ENCODE data around the gene RIMS1.

GRCh38 chr6:71906813-71907212, 20.5 kb downstream of the RIMS1 start:
- TF ChIP-seq CTCF (IDR thresholded peaks at IDR 0.05) (no peak), POLR2A (IDR thresholded peaks at IDR 0.05) (no peak)
